HL-60 (cell line): ENCODE data around the gene ARL4A.

Source experiments
- DNase-seq, 2 experiments: peaks; one replicate each; pipeline ENCODE4 v3.0.0-alpha.2; 2010 to 2020; ENCODE audit warnings: low read depth in 1 of 2, low spot score in 1 of 2
- H3K27ac ChIP-seq: fragments of 250-450 bp; sonication (Bioruptor Pico); replicated peaks from 2 replicates; pipeline ENCODE4 v1.5.1; 2020; ENCODE audit warnings: mild to moderate bottlenecking, moderate library complexity
- H3K27me3 ChIP-seq: fragments of 250-450 bp; sonication (Bioruptor Pico); 2 replicates; pipeline ENCODE4 v1.5.1; 2021; ENCODE audit warnings: mild to moderate bottlenecking, moderate library complexity; ENCODE audit not compliant: insufficient read depth, poor library complexity, severe bottlenecking
- H3K4me3 ChIP-seq: replicated peaks from 2 replicates; pipeline ENCODE4 v1.5.1; 2011; ENCODE audit warnings: mild to moderate bottlenecking, control low read depth, low read length; ENCODE audit not compliant: insufficient read depth
- GABPA ChIP-seq: IDR thresholded peaks from 2 replicates; pipeline ENCODE4 v1.6.1; 2012; ENCODE audit warnings: low read depth
- POLR2AphosphoS5 ChIP-seq: IDR thresholded peaks from 2 replicates; pipeline ENCODE4 v1.6.1; 2012; ENCODE audit warnings: low read depth
- SPI1 ChIP-seq: IDR thresholded peaks from 2 replicates; pipeline ENCODE4 v1.6.1; 2012; ENCODE audit warnings: low read depth, mild to moderate bottlenecking, borderline replicate concordance
- TF ChIP-seq, protein P1 (sequence below): IDR thresholded peaks from 2 replicates; pipeline ENCODE4 v1.6.1; 2012; ENCODE audit warnings: low read depth; ENCODE audit not compliant: insufficient replicate concordance
- TF ChIP-seq, protein P2 (sequence below): IDR thresholded peaks from one replicate; pipeline ENCODE4 v1.5.1; 2011; ENCODE audit warnings: low read length, control low read depth, inconsistent platforms; ENCODE audit not compliant: insufficient read depth

Gene ARL4A

DNA sequence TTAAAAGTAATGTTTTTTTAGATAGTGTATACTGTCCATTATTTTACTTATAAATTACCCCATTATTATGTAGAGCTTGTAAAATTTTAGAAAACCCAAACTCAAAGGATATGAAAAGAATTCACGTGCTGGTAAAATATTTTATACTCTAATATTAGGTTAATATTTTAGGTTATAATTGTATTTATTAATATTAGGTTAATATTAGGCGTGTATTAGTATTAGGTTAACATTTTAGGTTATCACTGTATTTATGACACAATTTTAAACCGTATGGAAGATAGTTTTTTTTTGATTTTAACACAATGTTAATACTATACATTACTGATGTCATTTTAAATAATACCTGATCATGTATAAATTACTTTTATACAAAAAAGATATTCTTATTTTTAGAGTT lies 48.5 kb downstream of the ARL4A start:
- no peak overlapping the region for H3K27ac ChIP-seq
- no peak overlapping the region for H3K4me3 ChIP-seq
- H3K27me3 ChIP-seq = no peaks in the 10 kb centered on the region
- no peak for DNase-seq
- no peak for TF ChIP-seq GABPA
- TF ChIP-seq POLR2AphosphoS5 = no peak
- TF ChIP-seq SPI1 = no peak
- TF ChIP-seq, protein P1, sequence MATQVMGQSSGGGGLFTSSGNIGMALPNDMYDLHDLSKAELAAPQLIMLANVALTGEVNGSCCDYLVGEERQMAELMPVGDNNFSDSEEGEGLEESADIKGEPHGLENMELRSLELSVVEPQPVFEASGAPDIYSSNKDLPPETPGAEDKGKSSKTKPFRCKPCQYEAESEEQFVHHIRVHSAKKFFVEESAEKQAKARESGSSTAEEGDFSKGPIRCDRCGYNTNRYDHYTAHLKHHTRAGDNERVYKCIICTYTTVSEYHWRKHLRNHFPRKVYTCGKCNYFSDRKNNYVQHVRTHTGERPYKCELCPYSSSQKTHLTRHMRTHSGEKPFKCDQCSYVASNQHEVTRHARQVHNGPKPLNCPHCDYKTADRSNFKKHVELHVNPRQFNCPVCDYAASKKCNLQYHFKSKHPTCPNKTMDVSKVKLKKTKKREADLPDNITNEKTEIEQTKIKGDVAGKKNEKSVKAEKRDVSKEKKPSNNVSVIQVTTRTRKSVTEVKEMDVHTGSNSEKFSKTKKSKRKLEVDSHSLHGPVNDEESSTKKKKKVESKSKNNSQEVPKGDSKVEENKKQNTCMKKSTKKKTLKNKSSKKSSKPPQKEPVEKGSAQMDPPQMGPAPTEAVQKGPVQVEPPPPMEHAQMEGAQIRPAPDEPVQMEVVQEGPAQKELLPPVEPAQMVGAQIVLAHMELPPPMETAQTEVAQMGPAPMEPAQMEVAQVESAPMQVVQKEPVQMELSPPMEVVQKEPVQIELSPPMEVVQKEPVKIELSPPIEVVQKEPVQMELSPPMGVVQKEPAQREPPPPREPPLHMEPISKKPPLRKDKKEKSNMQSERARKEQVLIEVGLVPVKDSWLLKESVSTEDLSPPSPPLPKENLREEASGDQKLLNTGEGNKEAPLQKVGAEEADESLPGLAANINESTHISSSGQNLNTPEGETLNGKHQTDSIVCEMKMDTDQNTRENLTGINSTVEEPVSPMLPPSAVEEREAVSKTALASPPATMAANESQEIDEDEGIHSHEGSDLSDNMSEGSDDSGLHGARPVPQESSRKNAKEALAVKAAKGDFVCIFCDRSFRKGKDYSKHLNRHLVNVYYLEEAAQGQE = no peak
- TF ChIP-seq, protein P2, sequence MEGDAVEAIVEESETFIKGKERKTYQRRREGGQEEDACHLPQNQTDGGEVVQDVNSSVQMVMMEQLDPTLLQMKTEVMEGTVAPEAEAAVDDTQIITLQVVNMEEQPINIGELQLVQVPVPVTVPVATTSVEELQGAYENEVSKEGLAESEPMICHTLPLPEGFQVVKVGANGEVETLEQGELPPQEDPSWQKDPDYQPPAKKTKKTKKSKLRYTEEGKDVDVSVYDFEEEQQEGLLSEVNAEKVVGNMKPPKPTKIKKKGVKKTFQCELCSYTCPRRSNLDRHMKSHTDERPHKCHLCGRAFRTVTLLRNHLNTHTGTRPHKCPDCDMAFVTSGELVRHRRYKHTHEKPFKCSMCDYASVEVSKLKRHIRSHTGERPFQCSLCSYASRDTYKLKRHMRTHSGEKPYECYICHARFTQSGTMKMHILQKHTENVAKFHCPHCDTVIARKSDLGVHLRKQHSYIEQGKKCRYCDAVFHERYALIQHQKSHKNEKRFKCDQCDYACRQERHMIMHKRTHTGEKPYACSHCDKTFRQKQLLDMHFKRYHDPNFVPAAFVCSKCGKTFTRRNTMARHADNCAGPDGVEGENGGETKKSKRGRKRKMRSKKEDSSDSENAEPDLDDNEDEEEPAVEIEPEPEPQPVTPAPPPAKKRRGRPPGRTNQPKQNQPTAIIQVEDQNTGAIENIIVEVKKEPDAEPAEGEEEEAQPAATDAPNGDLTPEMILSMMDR = no peak

DNA sequence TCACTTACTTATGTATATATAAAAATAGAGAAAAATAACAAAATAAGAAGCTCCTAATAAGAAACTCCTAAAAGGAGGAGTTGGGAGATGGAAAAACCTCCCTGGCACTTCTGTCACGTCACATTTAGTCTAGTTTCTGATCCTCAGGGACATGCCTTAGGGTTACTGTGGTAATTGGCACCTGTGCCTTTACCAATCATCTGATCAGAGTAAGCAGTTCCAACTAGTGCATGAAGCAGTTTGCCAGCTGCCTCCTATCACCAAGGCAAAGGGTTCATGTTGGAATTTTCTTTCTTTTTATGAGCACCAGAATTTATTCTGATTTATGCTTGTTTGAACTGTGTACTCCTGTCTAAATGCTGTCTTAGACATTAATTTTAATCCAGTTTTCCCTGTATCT lies 49.9 kb downstream of the ARL4A start:
- H3K27ac ChIP-seq = no peak overlapping the region
- TF ChIP-seq, protein P2 = no peak
- TF ChIP-seq GABPA = no peak
- no peak for TF ChIP-seq POLR2AphosphoS5
- TF ChIP-seq, protein P1 = no peak
- no peak for TF ChIP-seq SPI1
- H3K4me3 ChIP-seq = no peak overlapping the region
- DNase-seq = no peak
- no peaks in the 10 kb centered on the region for H3K27me3 ChIP-seq

DNA sequence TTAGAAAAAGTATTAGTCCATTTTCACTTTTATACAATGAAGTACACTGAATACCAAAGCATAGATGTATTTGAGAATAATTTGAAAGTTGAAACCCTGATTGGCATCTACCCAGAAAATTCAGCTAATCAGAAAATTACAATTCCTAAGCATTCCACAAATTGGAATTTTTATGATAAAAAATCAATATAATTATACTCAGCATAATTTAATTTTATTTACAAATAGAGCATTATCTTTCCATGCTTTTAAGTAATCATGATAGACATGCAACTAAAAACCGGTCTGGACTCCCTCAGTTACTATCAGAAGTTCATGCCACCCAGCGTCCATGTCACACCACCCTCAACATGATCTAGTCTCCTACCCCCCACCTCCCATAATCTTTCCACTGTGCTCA lies 50.4 kb downstream of the ARL4A start:
- no peak for DNase-seq
- H3K27ac ChIP-seq = no peak overlapping the region
- H3K27me3 ChIP-seq = no peaks in the 10 kb centered on the region
- no peak for TF ChIP-seq GABPA
- TF ChIP-seq, protein P1 = no peak
- TF ChIP-seq, protein P2 = no peak
- TF ChIP-seq POLR2AphosphoS5 = no peak
- TF ChIP-seq SPI1 = no peak
- H3K4me3 ChIP-seq = no peak overlapping the region
